IMR-90 (cell line): Measurements from ENCODE around the gene DEPDC5.

ENCODE experiments used
- BHLHE40 ChIP-seq: fragments of 150-350 bp; IDR thresholded peaks from 2 replicates; pipeline ENCODE4 v1.6.1; 2016; ENCODE audit warnings: mild to moderate bottlenecking, low read depth, low read length
- CTCF ChIP-seq: conservative IDR thresholded peaks from 2 replicates; pipeline ENCODE4 v1.5.1; 2012; ENCODE audit warnings: mild to moderate bottlenecking, low read depth, low read length, improper control_type of control experiment
- MAZ ChIP-seq: IDR thresholded peaks from 2 replicates; pipeline ENCODE4 v1.6.1; 2012; ENCODE audit warnings: low read depth, mild to moderate bottlenecking, low read length, improper control_type of control experiment, moderate library complexity, borderline replicate concordance
- POLR2A ChIP-seq: IDR thresholded peaks from 2 replicates; pipeline ENCODE4 v1.6.1; 2012; ENCODE audit warnings: mild to moderate bottlenecking, low read depth, low read length
- RCOR1 ChIP-seq: IDR thresholded peaks from 2 replicates; pipeline ENCODE4 v1.6.1; 2012; ENCODE audit warnings: mild to moderate bottlenecking, low read length, improper control_type of control experiment; ENCODE audit not compliant: insufficient replicate concordance
- RFX5 ChIP-seq: IDR thresholded peaks from 2 replicates; pipeline ENCODE4 v1.8.0; 2012; ENCODE audit warnings: low read depth, mild to moderate bottlenecking, low read length, moderate library complexity
- SMC3 ChIP-seq: fragments of 150-350 bp; IDR thresholded peaks from 2 replicates; pipeline ENCODE4 v1.6.1; 2016; ENCODE audit warnings: low read depth, mild to moderate bottlenecking, antibody characterized with exemption, low read length, moderate library complexity

GRCh38 chr22:31940506-31940905 is 186.7 kb downstream of the DEPDC5 start:
- no peak for TF ChIP-seq SMC3
- TF ChIP-seq POLR2A: no peak
- TF ChIP-seq RCOR1: no peak
- no peak for TF ChIP-seq CTCF
- no peak for TF ChIP-seq BHLHE40
- no peak for TF ChIP-seq RFX5
- TF ChIP-seq MAZ: no peak
